ENCODE results near the gene AFF1.

- no peak for TF ChIP-seq POLR2A (IDR thresholded peaks at IDR 0.05; ENCODE audit: low read depth, low read length)
- no peak for TF ChIP-seq POLR2AphosphoS5 (IDR thresholded peaks at IDR 0.05; ENCODE audit: low read depth, low read length)
- TF ChIP-seq TAF1 (IDR thresholded peaks at IDR 0.05; ENCODE audit: borderline replicate concordance, low read depth, low read length): no peak
These were observed 83.0 kb downstream of the AFF1 start for GRCh38 chr4:87017580-87018342.

Measured in GM12892 (cell line).